LNCAP (cell line): ENCODE results near the gene WNK2.

Experiments used
- TF ChIP-seq, protein P1 (sequence below): fragments of 450-650 bp; IDR thresholded peaks from 2 replicates; pipeline ENCODE4 v1.5.1; 2017; ENCODE audit warnings: mild to moderate bottlenecking

Gene WNK2

DNA sequence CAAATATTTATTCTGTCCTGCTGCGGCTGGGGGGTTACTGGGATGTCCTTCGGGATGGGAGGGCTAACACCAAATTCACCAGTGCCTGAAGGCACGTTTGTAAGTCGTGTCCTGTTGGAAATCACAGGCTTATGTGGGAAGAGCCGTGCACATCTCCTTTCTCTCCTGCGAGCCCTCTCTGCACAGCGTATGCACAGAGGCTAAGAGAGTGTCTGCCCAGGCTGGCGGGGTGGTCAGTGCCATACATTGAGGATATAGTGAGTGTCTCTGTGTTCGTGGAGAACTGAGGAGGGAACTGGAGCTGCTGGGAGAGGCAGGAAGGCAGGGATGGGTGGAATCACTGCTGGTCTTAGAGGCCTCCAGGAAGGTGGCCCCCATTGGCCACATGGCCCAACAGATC lies 110.1 kb downstream of the WNK2 start:
- TF ChIP-seq, protein P1, sequence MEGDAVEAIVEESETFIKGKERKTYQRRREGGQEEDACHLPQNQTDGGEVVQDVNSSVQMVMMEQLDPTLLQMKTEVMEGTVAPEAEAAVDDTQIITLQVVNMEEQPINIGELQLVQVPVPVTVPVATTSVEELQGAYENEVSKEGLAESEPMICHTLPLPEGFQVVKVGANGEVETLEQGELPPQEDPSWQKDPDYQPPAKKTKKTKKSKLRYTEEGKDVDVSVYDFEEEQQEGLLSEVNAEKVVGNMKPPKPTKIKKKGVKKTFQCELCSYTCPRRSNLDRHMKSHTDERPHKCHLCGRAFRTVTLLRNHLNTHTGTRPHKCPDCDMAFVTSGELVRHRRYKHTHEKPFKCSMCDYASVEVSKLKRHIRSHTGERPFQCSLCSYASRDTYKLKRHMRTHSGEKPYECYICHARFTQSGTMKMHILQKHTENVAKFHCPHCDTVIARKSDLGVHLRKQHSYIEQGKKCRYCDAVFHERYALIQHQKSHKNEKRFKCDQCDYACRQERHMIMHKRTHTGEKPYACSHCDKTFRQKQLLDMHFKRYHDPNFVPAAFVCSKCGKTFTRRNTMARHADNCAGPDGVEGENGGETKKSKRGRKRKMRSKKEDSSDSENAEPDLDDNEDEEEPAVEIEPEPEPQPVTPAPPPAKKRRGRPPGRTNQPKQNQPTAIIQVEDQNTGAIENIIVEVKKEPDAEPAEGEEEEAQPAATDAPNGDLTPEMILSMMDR: no peak

DNA sequence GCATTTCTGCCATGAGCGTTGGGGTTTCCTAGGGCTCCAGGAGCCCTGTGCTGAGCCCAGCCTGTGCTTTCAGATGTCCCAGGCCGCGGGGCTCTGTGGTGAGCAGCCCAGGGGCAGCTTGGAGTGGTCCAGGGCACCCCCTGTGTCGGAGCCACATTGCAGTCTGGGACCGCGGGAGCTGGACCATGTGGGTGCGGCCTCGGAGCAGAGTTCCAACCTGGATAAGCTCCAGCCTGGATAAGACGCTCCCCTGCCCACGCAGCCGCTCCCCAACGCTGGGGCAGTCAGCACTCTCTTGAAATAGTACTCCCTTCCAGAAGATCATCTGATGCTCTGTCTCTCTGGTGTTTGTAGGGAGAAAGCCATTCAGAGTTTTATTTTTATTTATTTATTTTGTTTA lies 111.1 kb downstream of the WNK2 start:
- TF ChIP-seq, protein P1: no peak

DNA sequence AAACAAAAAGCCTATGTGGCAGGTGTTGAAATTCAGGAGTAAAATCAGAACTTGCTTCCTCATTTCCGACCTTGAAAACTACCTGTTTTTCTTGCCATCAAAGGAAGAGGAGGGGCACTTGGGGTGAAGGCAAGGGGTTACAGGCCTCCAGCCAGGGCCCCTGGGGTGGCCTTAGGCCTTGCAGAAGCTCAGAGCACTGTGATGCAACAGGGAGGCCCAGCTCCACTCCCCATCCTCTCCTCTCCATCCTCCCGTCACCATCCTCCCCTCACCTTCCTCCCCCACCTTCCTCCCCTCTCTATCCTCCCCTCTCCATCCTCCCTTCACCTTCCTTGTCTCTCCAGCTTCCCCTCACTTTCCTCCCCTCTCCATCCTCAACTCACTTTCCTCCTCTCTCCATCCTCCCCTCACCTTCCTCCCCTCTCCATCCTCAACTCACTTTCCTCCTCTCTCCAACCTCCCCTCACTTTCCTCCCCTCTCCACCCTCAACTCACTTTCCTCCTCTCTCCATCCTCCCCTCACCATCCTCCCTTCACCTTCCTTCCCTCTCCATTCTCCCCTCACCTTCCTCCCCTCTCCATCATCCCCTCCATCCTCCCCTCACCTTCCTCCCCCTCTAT lies 111.6 kb downstream of the WNK2 start:
- TF ChIP-seq, protein P1: no peak

DNA sequence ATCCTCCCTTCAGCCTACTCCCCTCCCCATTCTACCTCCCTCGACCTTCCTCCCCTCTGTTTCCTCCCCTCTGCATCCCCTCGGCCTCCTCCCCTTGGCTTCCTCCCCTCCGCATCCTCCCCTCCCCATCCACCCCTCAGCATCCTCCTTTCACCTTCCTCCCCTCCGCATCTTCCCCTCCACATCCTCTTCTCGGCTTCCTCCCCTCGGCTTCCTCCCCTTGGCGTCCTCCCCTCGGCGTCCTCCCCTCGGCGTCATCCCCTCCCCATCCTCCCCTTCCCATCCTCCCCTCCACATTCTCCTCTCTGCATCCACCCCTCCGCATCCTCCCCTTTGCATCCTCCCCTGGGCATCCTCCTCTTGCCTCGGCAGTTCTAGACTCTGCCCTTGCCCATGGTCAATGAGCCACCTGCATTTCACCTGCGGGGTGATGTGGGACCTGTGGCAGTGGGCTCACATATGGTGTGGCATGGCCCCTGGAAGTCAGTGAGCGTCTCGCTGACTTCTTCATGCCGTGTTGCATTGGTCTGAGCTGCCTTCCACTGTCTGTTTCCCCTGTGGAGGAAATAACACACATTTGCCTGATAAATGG lies 113.0 kb downstream of the WNK2 start:
- TF ChIP-seq, protein P1: no peak

DNA sequence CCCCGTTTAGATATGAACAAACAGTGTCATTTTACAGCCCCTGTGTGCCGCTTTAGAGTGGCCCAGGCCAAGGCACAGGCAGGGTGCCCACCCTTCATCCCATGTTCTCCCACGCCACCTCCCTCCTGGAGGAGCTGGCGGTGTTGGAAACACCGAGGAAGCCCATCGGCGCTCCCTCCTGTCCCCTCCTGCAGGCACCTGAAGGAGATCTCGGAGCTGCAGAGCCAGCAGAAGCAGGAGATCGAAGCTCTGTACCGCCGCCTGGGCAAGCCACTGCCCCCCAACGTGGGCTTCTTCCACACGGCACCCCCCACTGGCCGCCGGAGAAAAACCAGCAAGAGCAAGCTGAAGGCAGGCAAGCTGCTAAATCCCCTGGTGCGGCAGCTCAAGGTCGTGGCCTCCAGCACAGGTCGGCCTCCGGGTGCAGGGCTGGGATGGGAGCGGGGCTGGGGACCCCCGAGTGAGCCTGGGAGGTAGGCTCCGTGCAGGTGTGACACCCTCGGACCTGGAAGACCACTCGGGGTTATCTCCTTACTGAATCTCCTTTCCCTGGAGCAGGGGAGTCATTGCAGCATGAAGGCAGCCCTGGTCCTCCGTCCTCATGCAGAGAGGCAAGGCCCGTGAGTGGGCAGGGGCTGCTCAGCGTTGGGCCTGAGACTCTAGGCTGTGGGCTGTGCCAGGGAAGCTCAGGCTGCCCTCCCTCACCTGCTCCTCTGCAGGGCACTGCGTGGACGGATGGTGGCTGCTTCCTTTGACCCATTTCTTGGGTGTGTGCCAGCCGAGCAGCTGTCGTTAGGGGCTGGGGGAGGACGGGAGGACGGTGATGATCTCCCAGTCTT lies 113.9 kb downstream of the WNK2 start:
- TF ChIP-seq, protein P1: no peak; the same call in 1 of the 2 replicates

DNA sequence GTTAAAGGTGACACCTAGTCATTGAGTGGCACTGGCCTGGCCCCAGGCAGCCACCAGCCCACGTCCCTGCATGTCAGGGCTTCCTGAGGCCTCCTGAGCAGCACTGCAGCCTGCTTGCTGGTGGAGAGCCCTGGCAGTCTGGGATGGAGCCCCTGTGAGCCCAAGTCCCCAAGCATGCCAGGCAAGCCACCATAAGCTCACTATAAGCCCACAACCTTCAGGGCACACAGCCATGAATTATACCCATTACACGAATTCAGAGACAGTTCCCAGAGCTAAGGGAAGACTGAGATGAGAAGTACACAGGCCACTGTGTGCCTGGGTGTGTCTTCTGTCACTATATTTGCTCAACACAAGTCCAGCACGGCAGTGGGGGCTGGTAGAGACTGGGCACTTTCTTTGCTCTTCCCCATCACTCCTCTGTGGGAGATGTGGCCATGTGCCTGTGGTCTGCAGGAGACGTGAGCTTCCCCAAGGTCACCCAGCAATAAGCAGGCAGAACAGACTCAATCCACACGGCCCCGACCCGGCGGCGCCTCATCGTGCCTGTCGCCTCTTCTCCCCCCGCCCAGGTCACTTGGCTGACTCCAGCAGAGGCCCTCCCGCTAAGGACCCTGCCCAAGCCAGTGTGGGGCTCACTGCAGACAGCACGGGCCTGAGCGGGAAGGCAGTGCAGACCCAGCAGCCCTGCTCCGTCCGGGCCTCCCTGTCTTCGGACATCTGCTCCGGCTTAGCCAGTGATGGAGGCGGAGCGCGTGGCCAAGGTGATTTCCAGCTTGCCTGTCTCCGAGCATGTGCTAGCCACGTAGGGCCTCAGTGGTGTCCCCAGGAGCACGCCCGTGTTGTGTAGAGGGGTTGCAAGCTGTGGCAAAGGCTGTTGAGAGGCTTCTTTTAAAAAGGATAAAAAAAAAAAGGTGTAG lies 114.8 kb downstream of the WNK2 start:
- TF ChIP-seq, protein P1: no peak
